ENCODE measurements around the gene IL3. TPM values are rescaled to one million over a fixed set of nuclear protein-coding genes. Genes with fewer than 3 reads are reported as not detected.

Gene IL3
- total RNA-seq, 1 donor from 2014 or later, result not detected

DNA sequence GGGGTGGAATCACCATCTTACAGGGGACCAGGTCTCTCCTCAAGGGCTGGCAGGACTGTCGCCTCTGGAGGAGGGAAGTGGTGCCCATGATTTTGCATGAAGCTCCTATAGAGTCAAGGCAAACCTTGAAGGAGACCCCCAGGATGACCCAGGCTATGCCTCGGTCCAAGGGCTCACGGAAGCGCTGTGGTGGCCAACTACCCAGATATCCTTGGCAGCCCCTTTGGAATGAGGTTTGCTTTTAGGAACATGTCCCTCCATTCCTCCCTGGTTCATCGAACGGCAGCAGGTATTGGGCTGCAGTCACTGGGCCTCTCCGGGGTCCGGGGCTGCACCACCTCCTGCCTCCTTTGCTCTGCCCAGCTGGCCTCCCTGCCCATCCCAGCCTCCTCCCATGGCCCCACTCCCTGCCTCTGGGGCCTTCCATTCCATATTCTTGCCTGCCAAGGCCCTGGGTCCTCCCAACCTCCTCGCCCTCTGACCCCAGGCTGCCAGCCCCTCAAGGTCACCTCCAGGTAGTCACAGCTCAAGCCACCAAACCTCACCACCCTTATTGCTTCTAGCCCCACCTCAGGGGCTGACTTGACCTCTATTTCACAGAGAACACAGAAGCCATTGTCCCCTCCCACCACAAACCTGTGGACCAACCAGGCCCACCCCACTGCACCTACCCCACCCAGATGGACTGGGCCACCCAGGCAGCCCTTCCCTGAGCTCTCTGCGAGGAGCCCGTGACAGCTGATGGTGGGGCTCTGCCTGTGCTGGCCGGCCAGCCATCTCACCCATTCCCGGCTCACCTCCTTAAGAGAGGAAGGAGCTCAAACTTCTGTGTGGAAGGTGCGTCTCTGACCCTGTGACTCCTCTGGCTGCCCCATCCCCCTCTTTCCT is 3.6 kb upstream of the IL3 start:
- peak; percentile 34 for DNase-seq (ENCODE audit: low spot score)

- peak; percentile 29 for DNase-seq (ENCODE audit: low spot score)
Measured at GRCh38 chr5:132057498-132058255, 2.8 kb upstream of the IL3 start.

DNA sequence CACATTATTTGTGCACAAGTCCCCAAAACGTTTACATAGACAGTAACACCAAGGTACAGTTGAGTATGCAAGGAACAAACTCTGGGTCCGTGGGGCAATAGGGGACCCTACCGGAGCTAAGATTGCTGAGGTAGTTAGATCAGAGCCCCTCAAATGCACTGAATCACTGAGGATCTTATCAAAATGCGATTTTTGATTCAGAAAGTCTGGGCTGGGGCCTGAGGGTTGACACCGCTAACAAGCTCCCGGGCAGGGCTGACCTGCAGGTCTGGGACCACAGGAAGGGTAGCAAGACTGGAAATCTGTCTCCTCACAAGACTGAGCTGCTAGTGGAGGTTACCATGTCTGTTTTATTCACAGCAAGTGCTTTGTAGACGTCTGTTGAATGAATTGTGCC is 1.8 kb upstream of the IL3 start:
- peak; percentile 28 for DNase-seq (ENCODE audit: low spot score)

DNA sequence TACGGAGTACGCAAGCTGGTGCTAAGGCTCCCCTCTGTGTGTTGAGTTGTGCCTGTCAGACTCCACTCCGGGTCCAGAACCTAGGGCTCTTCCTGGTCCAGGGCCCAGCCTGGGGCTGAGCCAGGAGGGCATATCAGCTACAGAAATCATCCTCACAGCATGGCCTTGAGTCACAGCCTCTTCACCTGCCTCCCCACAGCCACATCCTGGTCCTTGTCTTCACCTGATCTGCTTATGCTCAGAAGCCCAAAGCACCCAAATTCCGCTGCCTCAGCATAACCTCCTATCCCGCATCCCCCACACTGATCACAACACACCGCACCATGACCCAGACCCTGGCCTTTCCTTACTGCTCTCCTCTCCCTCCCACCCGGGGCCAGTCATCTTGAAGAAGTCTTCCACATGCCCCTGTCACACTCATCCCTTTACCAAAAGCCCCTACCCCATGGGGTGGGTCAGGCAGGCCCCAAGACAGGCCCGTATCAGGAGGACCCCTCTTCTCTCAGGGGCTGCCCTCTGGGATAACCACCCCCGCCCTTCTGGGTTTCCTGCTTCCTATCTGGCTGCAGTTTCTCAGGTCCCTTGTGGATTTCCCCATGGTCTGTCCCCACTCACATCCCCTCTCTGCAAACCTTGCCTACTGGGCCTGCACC is 1.3 kb upstream of the IL3 start:
- DNase-seq (ENCODE audit: low spot score), result peak; percentile 37

DNA sequence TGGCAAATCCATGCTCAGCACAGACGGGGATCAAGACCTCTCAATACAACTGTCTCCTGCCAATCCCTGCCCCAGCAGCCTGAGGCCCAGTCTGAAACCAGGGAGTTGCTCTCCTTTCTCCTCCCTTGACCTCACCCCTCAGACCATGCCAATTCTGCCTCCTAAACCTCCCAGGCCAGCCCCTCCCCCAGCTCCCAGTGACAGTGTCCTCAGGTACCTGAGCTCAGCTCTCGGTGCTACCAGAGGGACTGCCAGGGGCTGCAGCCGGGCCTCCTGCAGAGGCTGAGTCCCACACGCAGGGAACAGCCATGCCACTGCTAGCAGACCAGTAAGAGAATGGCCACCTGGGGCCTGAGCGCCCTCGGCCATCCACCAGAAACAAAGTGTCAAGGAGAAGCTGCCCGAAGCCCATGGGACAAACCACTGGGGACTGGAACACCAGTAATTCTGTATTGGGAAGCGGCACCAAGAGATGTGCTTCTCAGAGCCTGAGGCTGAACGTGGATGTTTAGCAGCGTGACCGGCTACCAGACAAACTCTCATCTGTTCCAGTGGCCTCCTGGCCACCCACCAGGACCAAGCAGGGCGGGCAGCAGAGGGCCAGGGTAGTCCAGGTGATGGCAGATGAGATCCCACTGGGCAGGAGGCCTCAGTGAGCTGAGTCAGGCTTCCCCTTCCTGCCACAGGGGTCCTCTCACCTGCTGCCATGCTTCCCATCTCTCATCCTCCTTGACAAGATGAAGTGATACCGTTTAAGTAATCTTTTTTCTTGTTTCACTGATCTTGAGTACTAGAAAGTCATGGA is 557 bp upstream of the IL3 start:
- DNase-seq (ENCODE audit: low spot score), result peak; percentile 36

- DNase-seq (ENCODE audit: low spot score), result peak; percentile 74
Measured at GRCh38 chr5:132063090-132063911, 2.8 kb downstream of the IL3 start.

GRCh38 chr5:132064140-132064539 is 3.7 kb downstream of the IL3 start:
- no peak for DNase-seq (ENCODE audit: low spot score)

DNA sequence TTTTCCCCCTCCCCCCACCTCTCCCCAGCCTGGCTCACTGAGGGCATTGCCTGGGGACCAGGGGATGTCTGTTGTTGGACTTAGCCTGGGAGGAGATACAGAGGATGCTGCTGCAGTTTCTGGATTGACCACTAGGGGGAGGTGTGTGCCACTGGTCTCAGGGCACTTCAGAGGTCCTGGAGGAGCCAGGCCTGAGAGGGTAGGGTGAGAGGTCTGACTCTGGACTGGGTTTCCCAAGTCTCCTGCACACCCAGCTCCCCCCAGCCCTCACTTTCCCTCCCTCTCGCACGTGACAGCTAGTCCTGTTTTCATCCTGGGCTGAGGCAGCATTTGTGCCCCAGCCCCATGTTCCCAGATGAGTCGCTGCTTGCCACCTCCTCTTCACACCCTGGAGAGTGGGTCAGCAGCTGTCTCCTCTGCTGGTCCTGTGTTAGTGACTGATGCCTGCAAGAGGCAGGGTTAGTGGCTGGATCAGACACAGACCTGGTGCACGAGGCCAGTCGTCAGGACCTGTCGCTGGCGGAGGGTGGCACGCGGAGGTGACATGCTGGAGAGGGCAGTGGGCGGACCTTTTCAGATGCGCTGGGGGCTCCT is 4.4 kb downstream of the IL3 start:
- peak; percentile 68 for DNase-seq (ENCODE audit: low spot score)

GRCh38 chr5:132065351-132065937 is 5.0 kb downstream of the IL3 start:
- no peak for DNase-seq (ENCODE audit: low spot score)

- DNase-seq (ENCODE audit: low spot score), result no peak
Measured at GRCh38 chr5:132065951-132066701, 5.7 kb downstream of the IL3 start.

DNA sequence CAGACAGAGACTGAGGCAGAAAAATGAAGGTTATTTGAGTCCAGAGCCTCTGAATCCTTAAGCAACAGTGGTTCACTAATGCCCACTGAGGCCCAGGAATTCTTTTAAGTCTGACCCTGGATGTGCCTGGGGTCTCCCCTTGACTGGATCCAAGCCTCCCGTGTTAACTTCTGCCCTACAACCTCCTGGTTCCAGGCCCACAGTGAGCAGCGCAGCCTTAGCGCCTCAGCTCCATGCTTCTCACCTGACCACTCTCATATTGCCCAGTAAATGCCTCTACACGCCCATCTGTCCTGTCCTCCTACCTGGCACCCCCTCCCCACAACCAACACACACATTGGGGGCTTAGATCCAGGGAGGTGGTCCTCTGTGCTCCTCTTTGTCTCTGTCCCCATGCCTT is 6.4 kb downstream of the IL3 start:
- no peak for DNase-seq (ENCODE audit: low spot score)

GRCh38 chr5:132067451-132067850 is 7.0 kb downstream of the IL3 start:
- no peak for DNase-seq (ENCODE audit: low spot score)

GRCh38 chr5:132067941-132068808 is 7.7 kb downstream of the IL3 start:
- DNase-seq (ENCODE audit: low spot score), result no peak

DNA sequence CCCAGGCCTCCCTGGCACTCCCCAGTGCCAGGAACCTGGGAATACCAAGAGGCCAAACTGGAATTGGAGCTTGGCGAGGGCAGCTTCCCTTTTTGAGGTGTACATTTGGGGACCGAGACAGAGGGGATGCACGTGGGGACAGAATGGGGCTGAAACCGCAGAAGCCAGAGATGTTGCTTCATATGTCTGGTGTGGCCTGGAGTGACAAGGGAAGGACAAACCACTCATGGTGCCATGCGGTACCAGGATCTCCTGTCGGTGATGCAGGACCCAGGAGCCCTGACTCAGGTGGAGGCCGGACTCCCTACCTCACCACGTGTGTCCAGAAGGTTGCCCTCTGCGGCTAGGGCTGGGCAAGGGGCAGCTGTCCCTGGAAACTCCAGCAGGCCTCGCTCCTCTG is 9.1 kb downstream of the IL3 start:
- DNase-seq (ENCODE audit: low spot score), result no peak

GRCh38 chr5:132069994-132070393 is 9.5 kb downstream of the IL3 start:
- no peak for DNase-seq (ENCODE audit: low spot score)

DNA sequence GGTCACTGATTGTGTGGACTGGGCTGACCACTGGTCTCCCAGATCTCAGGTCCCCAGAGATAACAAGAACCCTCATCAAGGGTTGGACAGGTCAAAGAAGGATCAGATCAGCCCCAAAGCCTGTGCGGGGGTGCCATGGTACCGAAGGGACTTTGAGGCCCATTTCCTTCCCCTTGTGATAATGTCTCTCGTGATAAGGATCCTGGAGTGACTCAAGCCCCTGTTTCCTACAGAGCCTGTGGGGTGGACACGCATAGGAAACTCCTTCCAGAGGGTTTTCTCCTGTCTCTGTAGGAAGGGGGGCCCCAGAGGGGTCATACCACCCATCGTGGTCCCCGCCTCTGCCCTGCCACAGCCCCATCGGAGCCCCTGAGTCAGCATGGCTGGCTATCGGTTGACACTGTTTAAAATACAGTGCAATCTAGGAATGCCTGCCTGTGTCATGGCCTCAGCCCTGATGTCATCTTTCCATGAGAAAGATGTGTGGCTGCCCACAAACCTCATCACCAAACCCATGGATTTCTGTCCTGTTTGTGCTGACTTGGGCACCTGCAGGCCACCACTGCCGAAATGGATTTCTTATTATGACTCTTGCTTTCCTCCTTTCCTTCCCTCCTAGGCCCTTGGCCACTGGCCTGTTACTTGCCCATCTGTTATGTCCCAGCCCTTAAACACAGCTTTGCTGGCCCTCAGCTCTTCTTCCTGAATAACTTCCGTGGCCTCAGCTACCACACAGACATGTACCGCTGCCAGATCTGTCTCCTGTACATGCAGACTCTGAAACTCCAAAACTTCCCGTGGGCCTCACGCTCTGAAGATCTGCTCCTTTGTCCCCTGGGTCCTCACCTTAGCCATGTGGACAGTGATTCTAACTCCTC is 10.2 kb downstream of the IL3 start:
- DNase-seq (ENCODE audit: low spot score), result no peak

DNA sequence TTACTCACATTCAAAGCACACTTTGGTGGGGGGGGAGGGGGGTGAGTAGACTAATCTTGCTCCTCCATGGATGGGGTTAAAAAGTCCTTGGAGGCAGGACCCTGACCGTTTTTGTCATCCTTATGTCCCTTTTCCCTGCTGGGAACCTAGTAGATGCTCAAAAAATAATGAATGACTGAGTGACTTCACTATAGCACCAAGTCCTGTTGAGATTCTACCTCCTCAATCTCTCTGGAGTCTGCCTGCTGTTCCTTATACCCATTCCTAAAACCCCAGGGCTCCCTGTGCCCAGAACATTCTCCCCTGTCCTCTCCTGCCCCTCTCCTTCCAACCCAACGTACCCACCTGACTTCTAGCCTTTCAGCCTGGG is 10.9 kb downstream of the IL3 start:
- no peak for DNase-seq (ENCODE audit: low spot score)

Measured in ureter (tissue), 1 donor.